HG03103 (cell line): ENCODE measurements around the gene DISP2.

Experiments
- ATAC-seq: cut with Tn5 transposase; IDR thresholded peaks from one replicate; pipeline ENCODE4 v1.9.1; 2021; ENCODE audit warnings: low read depth; ENCODE audit not compliant: unreplicated experiment

Gene DISP2

GRCh38 chr15:40325188-40325587, 32.8 kb upstream of the DISP2 start:
- no peak for ATAC-seq

GRCh38 chr15:40325700-40326099, 32.3 kb upstream of the DISP2 start:
- ATAC-seq, result no peak

GRCh38 chr15:40327457-40327856, 30.6 kb upstream of the DISP2 start:
- no peak for ATAC-seq

- no peak for ATAC-seq
These were observed 29.8 kb upstream of the DISP2 start for GRCh38 chr15:40328176-40328575.

- no peak for ATAC-seq
These were observed 29.3 kb upstream of the DISP2 start for GRCh38 chr15:40328751-40329150.

GRCh38 chr15:40329804-40330203, 28.2 kb upstream of the DISP2 start:
- ATAC-seq, result no peak

GRCh38 chr15:40330368-40330836, 27.6 kb upstream of the DISP2 start:
- no peak for ATAC-seq

- ATAC-seq, result no peak
These were observed 27.0 kb upstream of the DISP2 start for GRCh38 chr15:40331026-40331425.

GRCh38 chr15:40331637-40332036, 26.4 kb upstream of the DISP2 start:
- no peak for ATAC-seq

- no peak for ATAC-seq
These were observed 25.8 kb upstream of the DISP2 start for GRCh38 chr15:40332113-40332781.

GRCh38 chr15:40333922-40334492, 24.0 kb upstream of the DISP2 start:
- ATAC-seq, result no peak

- ATAC-seq, result no peak
These were observed 23.5 kb upstream of the DISP2 start for GRCh38 chr15:40334541-40334940.

GRCh38 chr15:40334941-40335795, 22.9 kb upstream of the DISP2 start:
- ATAC-seq, result no peak

- no peak for ATAC-seq
These were observed 21.9 kb upstream of the DISP2 start for GRCh38 chr15:40335938-40336743.

GRCh38 chr15:40336744-40337122, 21.3 kb upstream of the DISP2 start:
- no peak for ATAC-seq

- ATAC-seq, result no peak
These were observed 20.4 kb upstream of the DISP2 start for GRCh38 chr15:40337597-40337996.

GRCh38 chr15:40338041-40338657, 19.9 kb upstream of the DISP2 start:
- ATAC-seq, result peak; percentile 55

- ATAC-seq, result no peak
These were observed 18.9 kb upstream of the DISP2 start for GRCh38 chr15:40338921-40339620.

GRCh38 chr15:40339621-40339945, 18.4 kb upstream of the DISP2 start:
- ATAC-seq, result no peak
